Brain microvascular endothelial cell (primary cell): ENCODE data around the gene NPY2R.

Experiments
- DNase-seq: peaks from one replicate; pipeline ENCODE4 v3.0.0-alpha.2; 2020
- H3K27ac ChIP-seq: fragments of 250-450 bp; sonication (Bioruptor Pico); 2 replicates; pipeline ENCODE4 v1.5.1; 2020; ENCODE audit warnings: mild to moderate bottlenecking, moderate library complexity
- H3K27me3 ChIP-seq: fragments of 250-450 bp; sonication (Bioruptor Pico); replicated peaks from 2 replicates; pipeline ENCODE4 v1.5.1; 2020; ENCODE audit warnings: mild to moderate bottlenecking
- H3K36me3 ChIP-seq: fragments of 250-450 bp; sonication (Bioruptor Pico); replicated peaks from 2 replicates; pipeline ENCODE4 v1.5.1; 2020; ENCODE audit warnings: mild to moderate bottlenecking
- H3K4me3 ChIP-seq: 2 replicates; pipeline ENCODE4 v1.5.1; 2011; ENCODE audit warnings: low read depth, mild to moderate bottlenecking, control low read depth, low read length, moderate library complexity
- in situ Hi-C: cut with HindIII; loops from 2 replicates; pipeline ENCODE4 v1.10.0; 2017; ENCODE audit warnings: low sequenced_read_pairs, low pct_ligation_motif_present
- TF ChIP-seq, protein P1 (sequence below): IDR thresholded peaks from 2 replicates; pipeline ENCODE4 v1.5.1; 2011; ENCODE audit warnings: low read depth, mild to moderate bottlenecking, moderate library complexity, low read length, control low read depth, inconsistent platforms; ENCODE audit errors: missing control alignments

NPY2R gene

DNA sequence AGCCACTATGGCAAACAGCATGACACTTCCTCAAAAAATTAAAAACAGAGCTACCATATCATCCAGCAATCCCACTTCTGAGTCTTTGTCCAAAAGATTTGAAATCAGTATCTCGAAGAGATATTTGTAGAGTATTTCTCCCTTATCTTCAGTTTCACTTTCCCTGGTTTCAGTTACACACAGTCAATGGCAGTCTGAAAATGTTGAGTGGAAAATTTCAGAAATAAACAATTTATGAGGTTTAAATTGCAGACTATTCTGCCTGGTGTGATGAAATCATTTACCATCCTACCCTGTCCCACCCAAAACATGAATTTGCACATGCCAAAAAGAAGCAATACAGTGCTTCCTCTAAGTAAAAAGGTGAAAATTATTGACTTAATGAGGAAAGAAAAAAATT lies 43.9 kb downstream of the NPY2R start:
- DNase-seq, result no peak
- TF ChIP-seq, protein P1, sequence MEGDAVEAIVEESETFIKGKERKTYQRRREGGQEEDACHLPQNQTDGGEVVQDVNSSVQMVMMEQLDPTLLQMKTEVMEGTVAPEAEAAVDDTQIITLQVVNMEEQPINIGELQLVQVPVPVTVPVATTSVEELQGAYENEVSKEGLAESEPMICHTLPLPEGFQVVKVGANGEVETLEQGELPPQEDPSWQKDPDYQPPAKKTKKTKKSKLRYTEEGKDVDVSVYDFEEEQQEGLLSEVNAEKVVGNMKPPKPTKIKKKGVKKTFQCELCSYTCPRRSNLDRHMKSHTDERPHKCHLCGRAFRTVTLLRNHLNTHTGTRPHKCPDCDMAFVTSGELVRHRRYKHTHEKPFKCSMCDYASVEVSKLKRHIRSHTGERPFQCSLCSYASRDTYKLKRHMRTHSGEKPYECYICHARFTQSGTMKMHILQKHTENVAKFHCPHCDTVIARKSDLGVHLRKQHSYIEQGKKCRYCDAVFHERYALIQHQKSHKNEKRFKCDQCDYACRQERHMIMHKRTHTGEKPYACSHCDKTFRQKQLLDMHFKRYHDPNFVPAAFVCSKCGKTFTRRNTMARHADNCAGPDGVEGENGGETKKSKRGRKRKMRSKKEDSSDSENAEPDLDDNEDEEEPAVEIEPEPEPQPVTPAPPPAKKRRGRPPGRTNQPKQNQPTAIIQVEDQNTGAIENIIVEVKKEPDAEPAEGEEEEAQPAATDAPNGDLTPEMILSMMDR, result no peak
- Histone ChIP-seq H3K27ac (no peak overlapping the region), H3K36me3 (no peaks in the 10 kb centered on the region), H3K4me3 (no peak overlapping the region), H3K27me3 (no peaks in the 10 kb centered on the region)
- in situ Hi-C loops, result no loop called here

DNA sequence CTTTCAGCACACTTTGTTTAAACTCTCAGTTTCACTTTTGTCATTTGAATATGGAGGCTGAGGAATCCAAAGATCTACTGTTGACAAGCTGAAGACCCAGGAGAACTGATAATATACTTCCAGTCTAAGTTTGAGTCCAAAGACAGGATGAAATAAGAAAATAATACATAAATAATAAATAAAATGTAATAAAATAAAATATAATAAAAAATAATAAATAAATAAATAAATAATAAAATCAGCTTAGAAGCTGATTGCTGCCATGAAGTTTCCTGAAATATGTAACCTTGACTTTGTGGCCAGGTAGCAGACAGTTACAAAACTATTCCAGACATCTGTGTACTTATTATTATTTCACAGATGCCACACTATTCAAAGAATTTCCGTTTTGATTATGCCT lies 55.0 kb downstream of the NPY2R start:
- Histone ChIP-seq H3K27ac (no peak overlapping the region), H3K36me3 (no peaks in the 10 kb centered on the region), H3K27me3 (no peaks in the 10 kb centered on the region), H3K4me3 (no peak overlapping the region)
- TF ChIP-seq, protein P1, result no peak
- in situ Hi-C loops, result no loop called here
- no peak for DNase-seq

DNA sequence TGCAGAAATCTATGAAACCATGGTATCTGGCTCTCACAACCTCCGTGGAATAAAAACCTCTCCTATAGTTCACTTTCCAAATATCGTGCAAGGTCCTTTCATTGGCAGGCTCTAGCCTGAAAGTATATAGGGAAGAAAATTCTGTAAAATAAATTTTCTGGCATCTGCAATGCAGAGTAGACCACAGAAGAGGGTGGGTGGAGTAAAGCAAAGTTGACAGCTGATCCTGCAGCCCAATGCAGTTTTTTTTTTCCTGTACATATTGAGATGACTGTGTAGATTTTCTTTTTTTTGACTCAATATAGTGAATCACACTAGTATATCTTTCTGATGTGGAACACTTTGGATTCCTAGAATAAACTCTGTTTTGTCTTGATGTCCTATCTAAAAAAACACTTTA lies 56.7 kb downstream of the NPY2R start:
- Histone ChIP-seq H3K27me3 (no peaks in the 10 kb centered on the region), H3K4me3 (no peak overlapping the region), H3K36me3 (no peaks in the 10 kb centered on the region), H3K27ac (no peak overlapping the region)
- TF ChIP-seq, protein P1, result no peak
- no peak for DNase-seq
- in situ Hi-C loops, result no loop called here
